Activated gamma-delta T cell treated with Interleukin-2 at 50 U/mL for 16 hours (primary cell): ENCODE data around the gene MEF2B.

ENCODE experiments used
- DNase-seq: peaks from one replicate; pipeline ENCODE4 v3.0.0-alpha.2; 2020

MEF2B gene

DNA sequence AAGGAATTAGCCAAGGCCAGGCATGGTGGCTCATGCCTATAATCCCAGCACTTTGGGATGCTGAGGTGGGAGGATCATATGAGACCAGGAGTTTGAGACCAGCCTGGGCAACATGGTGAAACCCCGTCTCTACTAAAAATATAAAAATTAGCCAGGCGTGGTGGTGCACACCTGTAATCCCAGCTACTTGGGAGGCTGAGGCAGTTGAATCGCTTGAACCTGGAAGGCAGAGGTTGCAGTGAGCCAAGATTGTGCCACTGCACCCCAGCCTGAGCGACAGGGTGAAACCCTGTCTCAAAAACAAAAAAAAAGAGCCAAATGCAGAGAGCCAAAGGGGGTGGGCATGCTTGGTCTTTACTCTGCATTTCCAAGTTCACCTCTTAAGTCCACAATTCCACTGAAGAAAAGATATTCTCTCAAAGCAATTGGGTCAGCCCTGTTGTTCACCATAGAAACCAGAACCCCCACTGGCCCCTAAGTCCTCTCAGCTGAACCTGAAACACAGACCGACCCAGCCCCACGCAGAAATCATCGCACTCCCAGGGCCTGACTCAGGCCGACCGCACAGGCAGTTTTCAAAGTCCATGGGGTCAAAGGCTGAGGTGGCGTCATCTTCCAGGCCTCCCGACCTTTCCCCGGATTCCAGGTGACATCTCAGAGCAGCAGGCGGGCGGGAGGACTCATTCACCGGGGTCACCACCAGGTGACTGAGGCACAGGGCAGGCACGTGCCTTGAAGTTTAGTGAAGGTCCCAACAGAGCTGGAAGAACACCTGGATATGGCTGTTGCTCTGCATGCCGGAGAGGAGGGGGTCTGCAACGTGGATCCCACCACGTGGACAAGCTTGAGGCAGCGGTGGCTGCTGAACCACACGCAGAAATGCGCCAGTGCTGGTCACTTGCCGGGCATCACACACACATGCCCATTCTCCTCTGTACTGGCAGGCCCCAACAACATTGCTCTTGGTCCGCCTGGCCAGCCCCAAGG lies 73.1 kb downstream of the MEF2B start:
- no peak for DNase-seq

DNA sequence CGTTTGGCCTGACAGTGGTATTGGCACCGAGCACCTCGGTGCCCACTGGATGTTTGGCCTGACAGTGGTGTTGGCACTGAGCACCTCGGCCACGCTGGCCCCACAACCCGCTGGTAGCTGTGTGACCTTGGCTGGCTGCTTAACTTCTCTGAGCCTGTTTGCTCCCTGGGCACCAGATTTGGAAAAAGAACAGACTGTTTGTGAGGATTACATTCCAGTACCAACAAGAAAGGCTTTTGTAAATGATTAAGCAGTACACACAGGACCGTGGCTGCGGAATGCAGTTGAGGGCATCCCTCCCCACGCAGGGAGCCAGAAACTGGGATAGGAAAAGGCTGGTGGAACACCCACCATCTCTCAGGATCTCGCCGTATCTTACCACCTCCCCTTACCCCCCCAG lies 74.4 kb downstream of the MEF2B start:
- no peak for DNase-seq
